ENCODE data around the gene RHBDL2. TPM values are rescaled to one million over a fixed set of nuclear protein-coding genes. Genes with fewer than 3 reads are reported as not detected.

RHBDL2 gene
- total and polyA plus RNA-seq, 2 donors (not counting 3 experiments of a cell fraction or from before 2014, with no cell fraction given) = 0.06 to 1.4 TPM

DNA sequence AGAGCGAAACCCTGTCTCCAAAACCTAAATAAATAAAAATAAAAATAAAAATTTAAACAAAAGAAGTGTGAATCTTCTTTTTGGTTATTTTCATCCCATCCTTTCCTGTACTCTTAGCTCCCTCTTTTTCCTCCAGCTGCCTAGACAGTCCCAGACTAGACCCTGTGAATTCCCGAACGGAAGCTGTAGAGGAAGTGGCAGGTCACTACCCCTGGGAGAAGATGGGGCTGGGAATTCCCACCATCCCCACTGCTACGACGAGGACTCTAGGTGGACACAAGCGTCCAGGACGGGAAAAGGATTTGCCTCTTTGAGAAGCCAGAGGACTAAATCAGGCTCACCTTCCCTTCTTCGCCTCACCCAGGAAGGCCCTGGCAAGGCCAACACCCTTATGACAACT, 12.6 kb downstream of the RHBDL2 start:
- H3K27me3 ChIP-seq (ENCODE audit: control insufficient read depth in 2 of 2, insufficient read depth in 2 of 2, low read length in 2 of 2) = no peaks in the 10 kb centered on the region
- H3K9me1 ChIP-seq (replicated peaks; ENCODE audit: control insufficient read depth, extremely low read depth, insufficient read depth, low read length) = no peaks in the 10 kb centered on the region
- intact Hi-C loops (cut with micrococcal nuclease) = no loop called here
- no peak overlapping the region for H3K9ac ChIP-seq (replicated peaks; ENCODE audit: extremely low read depth, insufficient read depth, low read length)
- no peak overlapping the region for H2AFZ ChIP-seq (ENCODE audit: low read depth, low read length)
- no peak overlapping the region for H3K4me2 ChIP-seq (ENCODE audit: insufficient read depth, low read length)
- DNase-seq (ENCODE audit: low read depth, low spot score) (no peak), FAIRE-seq (no peak)
- no peaks in the 10 kb centered on the region for H3K79me2 ChIP-seq (ENCODE audit: control insufficient read depth, insufficient read depth, low read length)
- CTCF ChIA-PET = no interaction called here
- TF ChIP-seq POLR2A (IDR thresholded peaks at IDR 0.05; ENCODE audit: low read depth, low read length) = no peak
- TF ChIP-seq, protein P1, sequence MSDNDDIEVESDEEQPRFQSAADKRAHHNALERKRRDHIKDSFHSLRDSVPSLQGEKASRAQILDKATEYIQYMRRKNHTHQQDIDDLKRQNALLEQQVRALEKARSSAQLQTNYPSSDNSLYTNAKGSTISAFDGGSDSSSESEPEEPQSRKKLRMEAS (IDR thresholded peaks at IDR 0.05; ENCODE audit: insufficient read depth, insufficient read length) = no peak
- TF ChIP-seq MYC (IDR thresholded peaks at IDR 0.05; ENCODE audit: low read depth, low read length) = no peak
- TF ChIP-seq FOS (IDR thresholded peaks at IDR 0.05; ENCODE audit: borderline replicate concordance, insufficient read depth, low read length) = no peak
- no peaks in the 10 kb centered on the region for H3K36me3 ChIP-seq (ENCODE audit: control insufficient read depth in 2 of 2, extremely low read depth in 1 of 2, insufficient read depth in 2 of 2, low read length in 2 of 2)
- H3K27ac ChIP-seq (ENCODE audit: insufficient read depth, low read depth, low read length) = no peak overlapping the region
- no peaks in the 10 kb centered on the region for H3K4me1 ChIP-seq (ENCODE audit: control insufficient read depth, extremely low read depth, insufficient read depth, low read length)
- POLR2A ChIA-PET = no interaction called here
- H3K9me3 ChIP-seq (replicated peaks; ENCODE audit: control insufficient read depth, insufficient read depth, low read length) = no peaks in the 10 kb centered on the region
- H4K20me1 ChIP-seq (replicated peaks; ENCODE audit: control insufficient read depth, extremely low read depth, insufficient read depth, low read length) = no peaks in the 10 kb centered on the region
- BruUV-seq (replicated peaks) = no TSS peak
- dilution Hi-C loops (cut with MboI; ENCODE audit: extremely low pct_ligation_motif_present, low sequenced_read_pairs) = no loop called here
- no peak overlapping the region for H3K4me3 ChIP-seq (replicated peaks in 1 of 3; ENCODE audit: insufficient read depth in 1 of 3, low read depth in 1 of 3, low read length in 3 of 3)

DNA sequence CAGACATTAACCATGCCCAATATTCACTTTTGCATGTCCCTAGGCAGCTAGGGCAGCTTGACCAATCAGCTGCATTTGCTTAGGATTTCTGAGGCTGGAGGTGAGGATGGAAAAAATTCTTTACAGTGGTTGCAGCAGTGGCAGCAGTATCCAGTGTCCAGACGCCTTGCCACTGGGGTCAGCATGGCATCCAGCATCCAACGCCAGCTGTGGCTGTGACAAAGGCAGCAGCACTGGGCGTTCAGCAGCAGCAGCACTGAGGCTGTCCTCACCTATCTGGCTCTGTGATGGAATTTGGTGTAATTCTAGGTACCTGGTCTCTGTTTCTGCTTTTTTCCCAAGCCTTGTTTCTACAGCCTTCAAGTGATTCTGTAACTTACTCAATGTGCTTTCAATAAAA, 15.5 kb downstream of the RHBDL2 start:
- intact Hi-C loops (cut with micrococcal nuclease) = no loop called here
- Histone ChIP-seq H3K79me2 (ENCODE audit: control insufficient read depth, insufficient read depth, low read length) (no peaks in the 10 kb centered on the region), H3K4me1 (ENCODE audit: control insufficient read depth, extremely low read depth, insufficient read depth, low read length) (no peaks in the 10 kb centered on the region), H3K9ac (replicated peaks; ENCODE audit: extremely low read depth, insufficient read depth, low read length) (no peak overlapping the region), H2AFZ (ENCODE audit: low read depth, low read length) (no peak overlapping the region), H3K9me1 (replicated peaks; ENCODE audit: control insufficient read depth, extremely low read depth, insufficient read depth, low read length) (no peaks in the 10 kb centered on the region), H3K4me2 (ENCODE audit: insufficient read depth, low read length) (no peak overlapping the region), H3K27me3 (ENCODE audit: control insufficient read depth in 2 of 2, insufficient read depth in 2 of 2, low read length in 2 of 2) (no peaks in the 10 kb centered on the region), H3K9me3 (replicated peaks; ENCODE audit: control insufficient read depth, insufficient read depth, low read length) (no peaks in the 10 kb centered on the region), H3K4me3 (replicated peaks in 1 of 3; ENCODE audit: insufficient read depth in 1 of 3, low read depth in 1 of 3, low read length in 3 of 3) (no peak overlapping the region), H3K36me3 (ENCODE audit: control insufficient read depth in 2 of 2, extremely low read depth in 1 of 2, insufficient read depth in 2 of 2, low read length in 2 of 2) (no peaks in the 10 kb centered on the region), H4K20me1 (replicated peaks; ENCODE audit: control insufficient read depth, extremely low read depth, insufficient read depth, low read length) (no peaks in the 10 kb centered on the region), H3K27ac (ENCODE audit: insufficient read depth, low read depth, low read length) (no peak overlapping the region)
- POLR2A ChIA-PET = no interaction called here
- FAIRE-seq = no peak
- TF ChIP-seq EZH2 (IDR thresholded peaks at IDR 0.05; ENCODE audit: borderline replicate concordance, low read depth, low read length, severe bottlenecking) = no peak
- TF ChIP-seq, protein P2, sequence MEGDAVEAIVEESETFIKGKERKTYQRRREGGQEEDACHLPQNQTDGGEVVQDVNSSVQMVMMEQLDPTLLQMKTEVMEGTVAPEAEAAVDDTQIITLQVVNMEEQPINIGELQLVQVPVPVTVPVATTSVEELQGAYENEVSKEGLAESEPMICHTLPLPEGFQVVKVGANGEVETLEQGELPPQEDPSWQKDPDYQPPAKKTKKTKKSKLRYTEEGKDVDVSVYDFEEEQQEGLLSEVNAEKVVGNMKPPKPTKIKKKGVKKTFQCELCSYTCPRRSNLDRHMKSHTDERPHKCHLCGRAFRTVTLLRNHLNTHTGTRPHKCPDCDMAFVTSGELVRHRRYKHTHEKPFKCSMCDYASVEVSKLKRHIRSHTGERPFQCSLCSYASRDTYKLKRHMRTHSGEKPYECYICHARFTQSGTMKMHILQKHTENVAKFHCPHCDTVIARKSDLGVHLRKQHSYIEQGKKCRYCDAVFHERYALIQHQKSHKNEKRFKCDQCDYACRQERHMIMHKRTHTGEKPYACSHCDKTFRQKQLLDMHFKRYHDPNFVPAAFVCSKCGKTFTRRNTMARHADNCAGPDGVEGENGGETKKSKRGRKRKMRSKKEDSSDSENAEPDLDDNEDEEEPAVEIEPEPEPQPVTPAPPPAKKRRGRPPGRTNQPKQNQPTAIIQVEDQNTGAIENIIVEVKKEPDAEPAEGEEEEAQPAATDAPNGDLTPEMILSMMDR (IDR thresholded peaks at IDR 0.05; ENCODE audit: extremely low read depth in 1 of 2, insufficient read depth in 1 of 2, low read depth in 1 of 2, low read length in 2 of 2) = no peak
- TF ChIP-seq GATA2 (IDR thresholded peaks at IDR 0.05; ENCODE audit: insufficient read depth, insufficient read length, low read depth, low read length) = no peak
- no peak for TF ChIP-seq MYC (IDR thresholded peaks at IDR 0.05; ENCODE audit: low read depth, low read length)
- TF ChIP-seq JUN (IDR thresholded peaks at IDR 0.05; ENCODE audit: borderline replicate concordance, insufficient read depth, insufficient read length, low read depth) = no peak
- TF ChIP-seq POLR2AphosphoS5 (IDR thresholded peaks at IDR 0.05; ENCODE audit: insufficient read depth, low read depth, low read length) = no peak
- TF ChIP-seq POLR2A (IDR thresholded peaks at IDR 0.05; ENCODE audit: low read depth, low read length) = no peak
- TF ChIP-seq, protein P1 (IDR thresholded peaks at IDR 0.05; ENCODE audit: insufficient read depth, insufficient read length) = no peak
- TF ChIP-seq FOS (IDR thresholded peaks at IDR 0.05; ENCODE audit: borderline replicate concordance, insufficient read depth, low read length) = no peak
- DNase-seq (ENCODE audit: low read depth, low spot score) = no peak
- CTCF ChIA-PET = no interaction called here
- dilution Hi-C loops (cut with MboI; ENCODE audit: extremely low pct_ligation_motif_present, low sequenced_read_pairs) = no loop called here
- BruUV-seq (replicated peaks) = no TSS peak
